OCI-LY7 (cell line): ENCODE data around the gene SERPINI1. TPM values are rescaled to one million over a fixed set of nuclear protein-coding genes. Genes with fewer than 3 reads are reported as not detected.

Experiments
- BruUV-seq: library from RNA; stranded (reverse); fragments of 400-500 nt; replicated peaks from 2 replicates; lab custom pipeline; 2021; lab: Mats Ljungman, UMichigan
- CTCF ChIA-PET: fragments of 300-600 bp; sonication (Branson Sonifier 250); formaldehyde crosslinking; loops from one replicate; lab custom pipeline; 2022; ENCODE audit warnings: antibody characterized with exemption; ENCODE audit not compliant: unreplicated experiment; lab: Charles Lee
- POLR2A ChIA-PET: fragments of 300-600 bp; sonication (Branson Sonifier 250); formaldehyde crosslinking; loops from one replicate; lab custom pipeline; 2022; ENCODE audit warnings: antibody characterized with exemption; lab: Charles Lee
- DNase-seq: peaks from one replicate; pipeline ENCODE4 v3.0.0-alpha.2; 2015; ENCODE audit warnings: low spot score
- H2AFZ ChIP-seq: fragments of 200-600 bp; sonication (generic), shearing (Covaris generic); 2 replicates; pipeline ENCODE4 v1.6.1; 2014; ENCODE audit warnings: mild to moderate bottlenecking, antibody characterized with exemption, low read length, moderate library complexity
- H3K27ac ChIP-seq: fragments of 200-600 bp; sonication (generic); 2 replicates; pipeline ENCODE4 v1.5.1; 2014; ENCODE audit warnings: mixed run types, low read depth, mild to moderate bottlenecking, moderate library complexity, low read length, inconsistent platforms; ENCODE audit not compliant: poor library complexity, severe bottlenecking
- H3K36me3 ChIP-seq: fragments of 200-600 bp; sonication (generic); 2 replicates; pipeline ENCODE4 v1.6.1; 2014; ENCODE audit warnings: mild to moderate bottlenecking, antibody characterized with exemption, low read length, moderate library complexity, mixed read lengths; ENCODE audit not compliant: insufficient read depth
- H3K4me1 ChIP-seq: fragments of 200-600 bp; sonication (generic); 2 replicates; pipeline ENCODE4 v1.5.1; 2014; ENCODE audit warnings: mild to moderate bottlenecking, low read length; ENCODE audit not compliant: insufficient read depth, poor library complexity, severe bottlenecking
- H3K4me2 ChIP-seq: fragments of 200-600 bp; sonication (generic); 2 replicates; pipeline ENCODE4 v1.6.1; 2014; ENCODE audit warnings: mild to moderate bottlenecking, low read length
- H3K4me3 ChIP-seq: fragments of 200-600 bp; sonication (generic); 2 replicates; pipeline ENCODE4 v1.5.1; 2014; ENCODE audit warnings: mild to moderate bottlenecking, low read depth, low read length; ENCODE audit not compliant: poor library complexity, severe bottlenecking
- H3K79me2 ChIP-seq: fragments of 200-600 bp; sonication (generic); 2 replicates; pipeline ENCODE4 v1.6.1; 2016; ENCODE audit warnings: low read depth, mild to moderate bottlenecking, low read length, moderate library complexity, mixed read lengths; ENCODE audit not compliant: insufficient read depth
- H3K9me2 ChIP-seq: fragments of 200-600 bp; sonication (generic); 2 replicates; pipeline ENCODE4 v1.6.1; 2016; ENCODE audit warnings: mild to moderate bottlenecking, low read length, mixed read lengths; ENCODE audit not compliant: insufficient read depth
- H3K9me3 ChIP-seq: fragments of 200-600 bp; sonication (generic); 2 replicates; pipeline ENCODE4 v1.6.1; 2014; ENCODE audit warnings: mild to moderate bottlenecking, mixed run types, low read length, mixed read lengths
- H4K20me1 ChIP-seq: fragments of 200-600 bp; sonication (generic); 2 replicates; pipeline ENCODE4 v1.6.1; 2014; ENCODE audit warnings: mild to moderate bottlenecking, antibody characterized with exemption, low read length, moderate library complexity, mixed read lengths; ENCODE audit not compliant: insufficient read depth
- EZH2phosphoT487 ChIP-seq: fragments of 200-600 bp; sonication (generic); IDR thresholded peaks from 2 replicates; pipeline ENCODE4 v1.6.1; 2018; ENCODE audit warnings: low read depth, borderline replicate concordance, mild to moderate bottlenecking, mixed run types, antibody characterized with exemption, low read length, moderate library complexity, mixed read lengths
- intact Hi-C: fragments of 100-400 bp; cut with micrococcal nuclease; formaldehyde crosslinking; loops from one replicate; pipeline ENCODE4 v1.10.0; 2022; ENCODE audit not compliant: unreplicated experiment
- total RNA-seq, 2 experiments: library from RNA; depleted of rRNA in 1 of 2; stranded (reverse); fragments of >200 nt in 1 of 2; shearing (Covaris generic) in 1 of 2; gene quantifications; 2 replicates each; pipeline ENCODE4 v1.2.3, GENCODE V29; 2014 to 2022
- TF ChIP-seq, protein P1 (sequence below): fragments of 200-600 bp; sonication (generic); conservative IDR thresholded peaks from 2 replicates; pipeline ENCODE4 v1.5.1; 2014; ENCODE audit warnings: mild to moderate bottlenecking, antibody characterized with exemption, low read length, moderate library complexity, mixed read lengths

Gene SERPINI1
- total RNA-seq, 2 experiments from 2014 or later, result 9.0 to 12.9 TPM

DNA sequence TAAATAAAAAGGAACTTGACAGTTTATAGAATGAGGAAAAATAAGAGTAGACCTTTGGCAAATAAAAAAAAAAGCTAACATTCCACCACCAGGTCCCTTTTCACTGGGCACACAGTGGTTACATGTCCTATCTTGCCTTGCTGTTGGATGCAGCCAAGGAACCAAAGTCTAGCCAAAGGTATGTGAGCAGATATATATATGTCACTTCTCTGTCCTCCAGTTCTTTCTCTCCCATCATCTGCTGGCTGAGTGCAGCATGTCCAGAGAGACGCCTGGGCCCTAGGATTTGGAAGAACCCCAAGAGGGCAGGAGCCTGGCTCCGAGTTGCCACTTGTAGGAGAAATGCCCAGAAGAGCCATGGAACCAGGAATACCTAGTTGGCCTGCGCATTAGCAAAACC lies 104.7 kb downstream of the SERPINI1 start:
- H3K36me3 ChIP-seq, result peaks cover under 1% of the 10 kb centered on the region; the same call in 1 of the 2 replicates
- no peak for DNase-seq
- CTCF ChIA-PET, result interaction anchor here (1.9 kb wide), 1 partner anchor 41 kb away, joined by 6 read pairs; no protein-coding TSS in a partner anchor
- H3K79me2 ChIP-seq, result no peaks in the 10 kb centered on the region
- no TSS peak for BruUV-seq
- no peaks in the 10 kb centered on the region for H4K20me1 ChIP-seq
- POLR2A ChIA-PET, result interaction anchor here (0.7 to 1.1 kb wide), 6 partner anchors 10 to 341 kb away, joined by 3 to 4 read pairs (median 3); no protein-coding TSS in a partner anchor
- H3K4me2 ChIP-seq, result no peak overlapping the region
- no peak overlapping the region for H3K4me3 ChIP-seq
- no peak overlapping the region for H3K27ac ChIP-seq
- H3K9me3 ChIP-seq, result peaks cover 7% of the 10 kb centered on the region; the same call in 1 of the 2 replicates
- no peaks in the 10 kb centered on the region for H3K9me2 ChIP-seq
- H3K4me1 ChIP-seq, result peaks cover 39% of the 10 kb centered on the region
- TF ChIP-seq, protein P1, sequence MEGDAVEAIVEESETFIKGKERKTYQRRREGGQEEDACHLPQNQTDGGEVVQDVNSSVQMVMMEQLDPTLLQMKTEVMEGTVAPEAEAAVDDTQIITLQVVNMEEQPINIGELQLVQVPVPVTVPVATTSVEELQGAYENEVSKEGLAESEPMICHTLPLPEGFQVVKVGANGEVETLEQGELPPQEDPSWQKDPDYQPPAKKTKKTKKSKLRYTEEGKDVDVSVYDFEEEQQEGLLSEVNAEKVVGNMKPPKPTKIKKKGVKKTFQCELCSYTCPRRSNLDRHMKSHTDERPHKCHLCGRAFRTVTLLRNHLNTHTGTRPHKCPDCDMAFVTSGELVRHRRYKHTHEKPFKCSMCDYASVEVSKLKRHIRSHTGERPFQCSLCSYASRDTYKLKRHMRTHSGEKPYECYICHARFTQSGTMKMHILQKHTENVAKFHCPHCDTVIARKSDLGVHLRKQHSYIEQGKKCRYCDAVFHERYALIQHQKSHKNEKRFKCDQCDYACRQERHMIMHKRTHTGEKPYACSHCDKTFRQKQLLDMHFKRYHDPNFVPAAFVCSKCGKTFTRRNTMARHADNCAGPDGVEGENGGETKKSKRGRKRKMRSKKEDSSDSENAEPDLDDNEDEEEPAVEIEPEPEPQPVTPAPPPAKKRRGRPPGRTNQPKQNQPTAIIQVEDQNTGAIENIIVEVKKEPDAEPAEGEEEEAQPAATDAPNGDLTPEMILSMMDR, result no peak
- TF ChIP-seq EZH2phosphoT487, result no peak
- intact Hi-C loops, result loop anchor here (5.0 to 10.0 kb wide), 2 partner anchors 202 to 325 kb away; no protein-coding TSS in a partner anchor
- no peak overlapping the region for H2AFZ ChIP-seq

DNA sequence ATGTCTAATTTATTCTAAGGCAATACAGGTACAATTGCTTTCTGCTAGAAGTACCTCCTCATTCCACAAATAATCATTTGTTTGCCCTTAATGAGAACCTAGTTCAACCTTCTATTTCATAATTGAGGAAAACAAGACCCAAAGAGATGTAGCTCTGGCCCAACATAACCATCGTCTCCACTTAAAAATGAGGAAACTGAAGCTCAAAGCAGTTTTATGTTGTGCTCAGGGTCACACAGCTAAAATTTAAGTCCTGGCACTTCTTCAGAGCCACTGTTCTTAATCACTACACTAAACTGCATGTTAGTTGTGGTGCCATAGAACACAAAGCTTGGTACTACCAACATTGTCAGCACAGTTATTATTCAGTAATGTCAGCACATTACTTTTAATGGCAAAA lies 108.0 kb downstream of the SERPINI1 start:
- peaks cover 44% of the 10 kb centered on the region for H3K4me1 ChIP-seq
- H3K27ac ChIP-seq, result peak overlapping the region; percentile 75
- peak; percentile 38 for DNase-seq
- no peaks in the 10 kb centered on the region for H3K79me2 ChIP-seq
- H2AFZ ChIP-seq, result peak overlapping the region; percentile 89
- BruUV-seq, result no TSS peak
- TF ChIP-seq, protein P1, result no peak
- TF ChIP-seq EZH2phosphoT487, result no peak
- H4K20me1 ChIP-seq, result no peaks in the 10 kb centered on the region
- peak overlapping the region; percentile 56 for H3K4me2 ChIP-seq
- intact Hi-C loops, result loop anchor here (5.0 to 10.0 kb wide), 2 partner anchors 199 to 321 kb away; no protein-coding TSS in a partner anchor
- ChIA-PET CTCF (interaction anchor here (1.0 kb wide), 1 partner anchor 35 kb away, joined by 3 read pairs; no protein-coding TSS in a partner anchor), POLR2A (interaction anchor here (0.5 to 2.0 kb wide), 21 partner anchors 10 to 440 kb away, joined by 3 to 11 read pairs (median 3); no protein-coding TSS in a partner anchor)
- H3K4me3 ChIP-seq, result peak overlapping the region; percentile 26
- H3K36me3 ChIP-seq, result peaks cover 8% of the 10 kb centered on the region; the same call in 1 of the 2 replicates
- H3K9me3 ChIP-seq, result peaks cover 16% of the 10 kb centered on the region; the same call in 1 of the 2 replicates
- H3K9me2 ChIP-seq, result no peaks in the 10 kb centered on the region

DNA sequence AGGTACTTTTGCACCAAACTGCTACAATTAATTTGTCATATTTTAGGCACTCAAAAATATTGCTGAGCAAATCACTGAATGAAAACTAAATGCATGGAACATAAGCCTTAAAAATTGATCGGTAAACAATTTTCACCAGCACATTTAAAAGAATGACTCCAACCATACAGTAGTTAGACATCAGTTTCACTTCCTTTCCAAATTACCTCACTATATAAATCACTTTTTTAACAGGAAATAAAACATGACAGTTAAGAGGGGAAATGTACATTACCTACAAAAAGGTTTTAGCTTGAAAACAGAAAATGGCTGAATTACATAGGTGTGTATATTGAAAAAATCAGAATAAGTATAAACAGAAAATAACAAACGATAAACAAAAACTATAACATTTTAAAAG lies 108.4 kb downstream of the SERPINI1 start:
- H3K27ac ChIP-seq, result peak overlapping the region; percentile 75
- H3K9me2 ChIP-seq, result no peaks in the 10 kb centered on the region
- H3K4me1 ChIP-seq, result peaks cover 44% of the 10 kb centered on the region
- H4K20me1 ChIP-seq, result no peaks in the 10 kb centered on the region
- DNase-seq, result peak; percentile 75
- intact Hi-C loops, result loop anchor here (5.0 to 10.0 kb wide), 2 partner anchors 198 to 321 kb away; no protein-coding TSS in a partner anchor
- no peaks in the 10 kb centered on the region for H3K79me2 ChIP-seq
- H3K9me3 ChIP-seq, result peaks cover 16% of the 10 kb centered on the region; the same call in 1 of the 2 replicates
- POLR2A ChIA-PET, result interaction anchor here (0.5 to 2.0 kb wide), 20 partner anchors 10 to 440 kb away, joined by 3 to 11 read pairs (median 3); no protein-coding TSS in a partner anchor
- peak overlapping the region; percentile 56 for H3K4me2 ChIP-seq
- peak overlapping the region; percentile 26 for H3K4me3 ChIP-seq
- peaks cover 8% of the 10 kb centered on the region; the same call in 1 of the 2 replicates for H3K36me3 ChIP-seq
- peak overlapping the region; percentile 89 for H2AFZ ChIP-seq
- no TSS peak for BruUV-seq
- CTCF ChIA-PET, result interaction anchor here (1.0 kb wide), 1 partner anchor 35 kb away, joined by 3 read pairs; no protein-coding TSS in a partner anchor
- TF ChIP-seq, protein P1, result no peak
- TF ChIP-seq EZH2phosphoT487, result no peak
